Measurements from ENCODE around the gene SLC24A3.

Gene SLC24A3

GRCh38 chr20:19478320-19478895 is 266.0 kb downstream of the SLC24A3 start:
- Histone ChIP-seq H3K27ac (ENCODE audit: low read depth, low read length) (no peak overlapping the region), H3K9ac (ENCODE audit: low read length in 5 of 5) (no peak overlapping the region), H3K4me1 (ENCODE audit: control insufficient read depth in 5 of 5, insufficient read depth in 5 of 5, low read length in 5 of 5) (peaks cover 0 to 7% (median 0%) of the 10 kb centered on the region in 5 donors), H3K27me3 (ENCODE audit: control insufficient read depth in 5 of 5, insufficient read depth in 4 of 5, low read length in 5 of 5) (no peaks in the 10 kb centered on the region), H3K4me3 (ENCODE audit: low read depth in 1 of 5, low read length in 5 of 5) (no peak overlapping the region), H3K9me3 (ENCODE audit: control insufficient read depth in 5 of 5, low read length in 5 of 5) (no peaks in the 10 kb centered on the region), H3K36me3 (ENCODE audit: control insufficient read depth in 5 of 5, insufficient read depth in 5 of 5, low read length in 5 of 5) (no peaks in the 10 kb centered on the region)

DNA sequence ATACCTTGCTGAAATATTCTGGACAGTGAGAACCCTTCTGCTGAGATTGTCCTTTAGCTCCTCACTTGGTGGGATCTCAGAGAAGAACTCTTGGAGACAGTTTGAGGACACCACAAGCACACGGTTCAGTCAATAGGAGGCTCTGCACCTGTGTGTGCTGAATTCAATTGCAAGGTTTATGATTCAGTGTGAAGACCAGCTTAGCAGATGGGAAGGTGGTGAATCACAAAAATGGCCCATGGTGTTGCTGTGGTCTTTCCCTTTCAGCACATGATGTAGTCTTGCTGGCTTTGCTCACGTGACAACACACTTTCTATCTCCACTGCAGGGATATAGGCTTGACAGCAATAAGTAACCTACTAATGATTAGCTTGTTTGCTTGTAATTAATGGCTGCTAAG is 270.3 kb downstream of the SLC24A3 start:
- no peaks in the 10 kb centered on the region for H3K36me3 ChIP-seq (ENCODE audit: control insufficient read depth in 5 of 5, insufficient read depth in 5 of 5, low read length in 5 of 5)
- H3K9me3 ChIP-seq (ENCODE audit: control insufficient read depth in 5 of 5, low read length in 5 of 5), result no peaks in the 10 kb centered on the region
- no peaks in the 10 kb centered on the region for H3K4me1 ChIP-seq (ENCODE audit: control insufficient read depth in 5 of 5, insufficient read depth in 5 of 5, low read length in 5 of 5)
- no peak overlapping the region for H3K9ac ChIP-seq (ENCODE audit: low read length in 5 of 5)
- H3K27ac ChIP-seq (ENCODE audit: low read depth, low read length), result no peak overlapping the region
- no peaks in the 10 kb centered on the region for H3K27me3 ChIP-seq (ENCODE audit: control insufficient read depth in 5 of 5, insufficient read depth in 4 of 5, low read length in 5 of 5)
- no peak overlapping the region for H3K4me3 ChIP-seq (ENCODE audit: low read depth in 1 of 5, low read length in 5 of 5)

DNA sequence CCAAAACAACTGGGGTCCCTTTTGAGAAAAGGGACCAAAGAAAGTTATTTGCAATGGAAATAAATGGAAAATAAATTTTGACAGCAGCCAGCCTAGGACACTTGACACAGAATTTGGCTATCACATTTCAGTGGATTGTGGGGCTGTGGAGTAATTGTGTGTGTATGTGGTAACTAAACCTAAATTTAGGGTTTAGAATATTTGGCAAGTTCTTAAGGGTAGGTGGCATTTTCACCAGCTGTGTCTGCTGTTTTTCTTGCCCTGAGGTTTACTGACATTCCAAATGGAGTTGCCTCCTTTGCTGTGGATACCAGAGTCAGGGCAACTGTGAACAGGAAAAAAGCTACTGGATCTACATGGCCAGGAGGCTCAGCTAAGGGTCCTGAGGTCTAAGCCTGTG is 270.9 kb downstream of the SLC24A3 start:
- Histone ChIP-seq H3K27ac (ENCODE audit: low read depth, low read length) (no peak overlapping the region), H3K9ac (ENCODE audit: low read length in 5 of 5) (no peak overlapping the region), H3K36me3 (ENCODE audit: control insufficient read depth in 5 of 5, insufficient read depth in 5 of 5, low read length in 5 of 5) (no peaks in the 10 kb centered on the region), H3K4me3 (ENCODE audit: low read depth in 1 of 5, low read length in 5 of 5) (no peak overlapping the region), H3K9me3 (ENCODE audit: control insufficient read depth in 5 of 5, low read length in 5 of 5) (no peaks in the 10 kb centered on the region), H3K4me1 (ENCODE audit: control insufficient read depth in 5 of 5, insufficient read depth in 5 of 5, low read length in 5 of 5) (no peaks in the 10 kb centered on the region), H3K27me3 (ENCODE audit: control insufficient read depth in 5 of 5, insufficient read depth in 4 of 5, low read length in 5 of 5) (no peaks in the 10 kb centered on the region)

- no peak overlapping the region for H3K27ac ChIP-seq (ENCODE audit: low read depth, low read length)
- H3K4me1 ChIP-seq (ENCODE audit: control insufficient read depth in 5 of 5, insufficient read depth in 5 of 5, low read length in 5 of 5), result no peaks in the 10 kb centered on the region
- H3K9ac ChIP-seq (ENCODE audit: low read length in 5 of 5), result no peak overlapping the region
- no peaks in the 10 kb centered on the region for H3K9me3 ChIP-seq (ENCODE audit: control insufficient read depth in 5 of 5, low read length in 5 of 5)
- H3K27me3 ChIP-seq (ENCODE audit: control insufficient read depth in 5 of 5, insufficient read depth in 4 of 5, low read length in 5 of 5), result no peaks in the 10 kb centered on the region
- H3K4me3 ChIP-seq (ENCODE audit: low read depth in 1 of 5, low read length in 5 of 5), result no peak overlapping the region
- no peaks in the 10 kb centered on the region for H3K36me3 ChIP-seq (ENCODE audit: control insufficient read depth in 5 of 5, insufficient read depth in 5 of 5, low read length in 5 of 5)
Observed at GRCh38 chr20:19486446-19486845, 274.0 kb downstream of the SLC24A3 start.

- Histone ChIP-seq H3K27ac (ENCODE audit: low read depth, low read length) (no peak overlapping the region), H3K4me1 (ENCODE audit: control insufficient read depth in 5 of 5, insufficient read depth in 5 of 5, low read length in 5 of 5) (no peaks in the 10 kb centered on the region), H3K27me3 (ENCODE audit: control insufficient read depth in 5 of 5, insufficient read depth in 4 of 5, low read length in 5 of 5) (no peaks in the 10 kb centered on the region), H3K9ac (ENCODE audit: low read length in 5 of 5) (no peak overlapping the region), H3K36me3 (ENCODE audit: control insufficient read depth in 5 of 5, insufficient read depth in 5 of 5, low read length in 5 of 5) (no peaks in the 10 kb centered on the region), H3K9me3 (ENCODE audit: control insufficient read depth in 5 of 5, low read length in 5 of 5) (no peaks in the 10 kb centered on the region), H3K4me3 (ENCODE audit: low read depth in 1 of 5, low read length in 5 of 5) (no peak overlapping the region)
Observed at GRCh38 chr20:19487420-19487819, 275.0 kb downstream of the SLC24A3 start.

GRCh38 chr20:19491241-19491640 is 278.8 kb downstream of the SLC24A3 start:
- Histone ChIP-seq H3K9me3 (ENCODE audit: control insufficient read depth in 5 of 5, low read length in 5 of 5) (no peaks in the 10 kb centered on the region), H3K4me3 (ENCODE audit: low read depth in 1 of 5, low read length in 5 of 5) (no peak overlapping the region), H3K27me3 (ENCODE audit: control insufficient read depth in 5 of 5, insufficient read depth in 4 of 5, low read length in 5 of 5) (no peaks in the 10 kb centered on the region), H3K4me1 (ENCODE audit: control insufficient read depth in 5 of 5, insufficient read depth in 5 of 5, low read length in 5 of 5) (peaks cover 0 to 14% (median 7%) of the 10 kb centered on the region in 5 donors), H3K36me3 (ENCODE audit: control insufficient read depth in 5 of 5, insufficient read depth in 5 of 5, low read length in 5 of 5) (no peaks in the 10 kb centered on the region), H3K9ac (ENCODE audit: low read length in 5 of 5) (no peak overlapping the region), H3K27ac (ENCODE audit: low read depth, low read length) (no peak overlapping the region)

DNA sequence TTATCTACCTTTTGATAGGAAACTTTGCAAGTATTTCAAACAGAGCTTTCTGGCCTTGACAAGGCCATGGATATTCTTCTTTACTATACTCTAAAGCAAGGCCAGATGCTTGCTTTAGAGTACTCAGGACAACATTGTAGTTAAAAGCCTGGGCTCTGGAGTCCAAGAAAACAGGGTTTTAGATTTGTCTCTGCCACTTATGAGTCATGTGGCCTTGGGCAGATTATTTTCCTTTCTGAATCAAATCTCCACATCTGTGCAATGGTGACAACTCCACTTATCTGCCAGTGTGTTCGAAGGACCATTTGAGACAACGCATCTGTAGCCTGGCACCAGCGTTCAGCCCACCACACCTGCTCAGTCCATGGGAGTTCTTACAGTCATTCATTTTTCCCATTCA is 279.7 kb downstream of the SLC24A3 start:
- no peak overlapping the region for H3K9ac ChIP-seq (ENCODE audit: low read length in 5 of 5)
- no peaks in the 10 kb centered on the region for H3K9me3 ChIP-seq (ENCODE audit: control insufficient read depth in 5 of 5, low read length in 5 of 5)
- H3K4me3 ChIP-seq (ENCODE audit: low read depth in 1 of 5, low read length in 5 of 5), result no peak overlapping the region
- H3K27me3 ChIP-seq (ENCODE audit: control insufficient read depth in 5 of 5, insufficient read depth in 4 of 5, low read length in 5 of 5), result no peaks in the 10 kb centered on the region
- H3K4me1 ChIP-seq (ENCODE audit: control insufficient read depth in 5 of 5, insufficient read depth in 5 of 5, low read length in 5 of 5), result peaks cover 0 to 18% (median 7%) of the 10 kb centered on the region in 5 donors
- no peak overlapping the region for H3K27ac ChIP-seq (ENCODE audit: low read depth, low read length)
- no peaks in the 10 kb centered on the region for H3K36me3 ChIP-seq (ENCODE audit: control insufficient read depth in 5 of 5, insufficient read depth in 5 of 5, low read length in 5 of 5)

GRCh38 chr20:19492687-19493336 is 280.4 kb downstream of the SLC24A3 start:
- Histone ChIP-seq H3K9ac (ENCODE audit: low read length in 5 of 5) (no peak overlapping the region), H3K9me3 (ENCODE audit: control insufficient read depth in 5 of 5, low read length in 5 of 5) (no peaks in the 10 kb centered on the region), H3K27ac (ENCODE audit: low read depth, low read length) (no peak overlapping the region), H3K4me3 (ENCODE audit: low read depth in 1 of 5, low read length in 5 of 5) (no peak overlapping the region), H3K36me3 (ENCODE audit: control insufficient read depth in 5 of 5, insufficient read depth in 5 of 5, low read length in 5 of 5) (no peaks in the 10 kb centered on the region), H3K27me3 (ENCODE audit: control insufficient read depth in 5 of 5, insufficient read depth in 4 of 5, low read length in 5 of 5) (no peaks in the 10 kb centered on the region), H3K4me1 (ENCODE audit: control insufficient read depth in 5 of 5, insufficient read depth in 5 of 5, low read length in 5 of 5) (peaks cover 0 to 18% (median 7%) of the 10 kb centered on the region in 5 donors)

DNA sequence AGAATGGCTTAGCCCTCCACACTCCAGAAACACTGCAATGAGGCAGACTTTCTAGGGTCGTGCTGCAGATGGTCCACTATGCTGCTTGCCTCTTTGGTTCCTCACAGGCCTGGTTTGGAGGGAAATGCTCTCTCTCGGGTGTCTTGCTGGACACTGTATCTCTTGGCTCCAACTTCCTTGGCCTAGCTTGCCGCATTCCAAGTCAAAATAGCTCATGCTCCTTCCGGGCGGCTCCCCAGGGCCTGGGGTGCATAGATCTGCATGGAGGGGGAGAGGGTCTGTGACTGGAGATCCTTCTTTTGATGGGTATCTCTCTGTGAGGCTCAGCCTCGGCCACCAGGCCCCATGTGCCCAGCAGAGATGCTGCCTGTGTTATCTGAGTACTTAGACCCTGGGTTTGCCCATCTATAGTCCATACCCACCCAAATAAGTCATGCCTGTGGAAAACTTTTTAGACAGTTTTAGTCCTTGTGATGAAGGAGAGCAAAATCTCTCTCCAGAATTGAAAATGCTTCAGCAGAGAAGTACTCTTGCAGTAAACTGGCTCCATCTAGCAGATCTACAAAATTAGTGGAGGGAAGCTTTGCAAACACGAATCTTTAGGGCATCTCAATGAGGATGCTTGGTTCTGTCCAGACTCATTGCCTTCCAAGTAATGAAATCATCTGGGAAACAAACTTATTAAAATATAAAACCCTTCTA is 281.5 kb downstream of the SLC24A3 start:
- H3K36me3 ChIP-seq (ENCODE audit: control insufficient read depth in 5 of 5, insufficient read depth in 5 of 5, low read length in 5 of 5), result no peaks in the 10 kb centered on the region
- H3K9ac ChIP-seq (ENCODE audit: low read length in 5 of 5), result no peak overlapping the region
- peaks cover 0 to 18% (median 7%) of the 10 kb centered on the region in 5 donors for H3K4me1 ChIP-seq (ENCODE audit: control insufficient read depth in 5 of 5, insufficient read depth in 5 of 5, low read length in 5 of 5)
- no peaks in the 10 kb centered on the region for H3K9me3 ChIP-seq (ENCODE audit: control insufficient read depth in 5 of 5, low read length in 5 of 5)
- no peak overlapping the region for H3K27ac ChIP-seq (ENCODE audit: low read depth, low read length)
- no peaks in the 10 kb centered on the region for H3K27me3 ChIP-seq (ENCODE audit: control insufficient read depth in 5 of 5, insufficient read depth in 4 of 5, low read length in 5 of 5)
- H3K4me3 ChIP-seq (ENCODE audit: low read depth in 1 of 5, low read length in 5 of 5), result no peak overlapping the region

DNA sequence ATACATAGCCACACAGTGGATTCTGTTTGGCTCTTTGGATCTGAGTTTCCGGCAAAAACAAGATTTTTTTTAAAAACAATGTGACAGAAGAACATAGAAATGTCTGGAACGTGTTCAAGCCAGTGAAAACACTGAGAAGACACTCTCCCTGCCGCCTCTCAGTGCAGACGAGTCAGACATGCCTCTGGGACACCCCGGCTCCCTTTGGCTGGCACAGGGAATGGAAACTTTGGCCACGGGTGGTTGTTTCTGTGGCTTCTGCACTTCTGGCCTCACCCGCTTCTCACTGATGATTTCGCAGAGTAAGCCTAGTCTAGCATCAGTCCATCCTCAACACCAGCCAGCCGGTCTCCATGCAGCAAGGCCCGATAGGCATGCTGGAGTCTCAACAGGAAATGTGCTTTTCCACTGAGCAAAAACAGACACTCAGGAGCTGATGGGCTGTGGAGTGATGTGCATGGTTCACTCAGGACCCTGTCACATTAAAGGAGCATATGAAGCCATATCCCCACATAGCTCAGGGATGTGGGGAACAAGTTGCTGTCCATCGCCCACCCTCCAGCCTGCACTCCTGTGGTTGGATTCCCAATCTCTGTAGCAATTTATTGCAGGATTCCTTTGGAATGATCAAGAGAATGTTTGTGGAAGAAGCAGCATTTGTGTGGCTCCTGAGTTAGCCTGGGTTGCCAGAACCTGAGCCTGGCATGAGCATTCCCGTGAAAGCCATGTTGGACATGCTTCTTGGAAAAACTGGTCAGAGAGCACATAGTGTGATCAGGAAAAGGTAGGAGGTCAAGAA is 283.7 kb downstream of the SLC24A3 start:
- Histone ChIP-seq H3K27me3 (ENCODE audit: control insufficient read depth in 5 of 5, insufficient read depth in 4 of 5, low read length in 5 of 5) (no peaks in the 10 kb centered on the region), H3K9me3 (ENCODE audit: control insufficient read depth in 5 of 5, low read length in 5 of 5) (no peaks in the 10 kb centered on the region), H3K4me1 (ENCODE audit: control insufficient read depth in 5 of 5, insufficient read depth in 5 of 5, low read length in 5 of 5) (peaks cover 0 to 18% (median 7%) of the 10 kb centered on the region in 5 donors), H3K9ac (ENCODE audit: low read length in 5 of 5) (no peak overlapping the region), H3K4me3 (ENCODE audit: low read depth in 1 of 5, low read length in 5 of 5) (no peak overlapping the region), H3K36me3 (ENCODE audit: control insufficient read depth in 5 of 5, insufficient read depth in 5 of 5, low read length in 5 of 5) (no peaks in the 10 kb centered on the region), H3K27ac (ENCODE audit: low read depth, low read length) (no peak overlapping the region)
